ENCODE measurements around the gene CHAMP1. TPM values are rescaled to one million over a fixed set of nuclear protein-coding genes. Genes with fewer than 3 reads are reported as not detected.

The CHAMP1 gene
- total RNA-seq, 1 experiment from 2014 or later = 42.1 TPM

GRCh38 chr13:114275304-114275703, 39.0 kb upstream of the CHAMP1 start:
- Mint-ChIP-seq H3K36me3 (ENCODE audit: insufficient read depth, unreplicated experiment) (peaks cover 62% of the 10 kb centered on the region), H3K27me3 (ENCODE audit: insufficient read depth, unreplicated experiment) (no peaks in the 10 kb centered on the region), H3K27ac (ENCODE audit: unreplicated experiment) (no peak overlapping the region), H3K4me1 (ENCODE audit: low read depth, unreplicated experiment) (peaks cover 9% of the 10 kb centered on the region), H3K9me3 (ENCODE audit: unreplicated experiment) (no peaks in the 10 kb centered on the region), H3K4me3 (ENCODE audit: unreplicated experiment) (no peak overlapping the region)
- TF ChIP-seq, protein P1, sequence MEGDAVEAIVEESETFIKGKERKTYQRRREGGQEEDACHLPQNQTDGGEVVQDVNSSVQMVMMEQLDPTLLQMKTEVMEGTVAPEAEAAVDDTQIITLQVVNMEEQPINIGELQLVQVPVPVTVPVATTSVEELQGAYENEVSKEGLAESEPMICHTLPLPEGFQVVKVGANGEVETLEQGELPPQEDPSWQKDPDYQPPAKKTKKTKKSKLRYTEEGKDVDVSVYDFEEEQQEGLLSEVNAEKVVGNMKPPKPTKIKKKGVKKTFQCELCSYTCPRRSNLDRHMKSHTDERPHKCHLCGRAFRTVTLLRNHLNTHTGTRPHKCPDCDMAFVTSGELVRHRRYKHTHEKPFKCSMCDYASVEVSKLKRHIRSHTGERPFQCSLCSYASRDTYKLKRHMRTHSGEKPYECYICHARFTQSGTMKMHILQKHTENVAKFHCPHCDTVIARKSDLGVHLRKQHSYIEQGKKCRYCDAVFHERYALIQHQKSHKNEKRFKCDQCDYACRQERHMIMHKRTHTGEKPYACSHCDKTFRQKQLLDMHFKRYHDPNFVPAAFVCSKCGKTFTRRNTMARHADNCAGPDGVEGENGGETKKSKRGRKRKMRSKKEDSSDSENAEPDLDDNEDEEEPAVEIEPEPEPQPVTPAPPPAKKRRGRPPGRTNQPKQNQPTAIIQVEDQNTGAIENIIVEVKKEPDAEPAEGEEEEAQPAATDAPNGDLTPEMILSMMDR (IDR thresholded peaks at IDR 0.05; ENCODE audit: insufficient read depth in 1 of 2, low read depth in 1 of 2, low read length in 1 of 2, severe bottlenecking in 1 of 2, unreplicated experiment in 1 of 2) = no peak
- Histone ChIP-seq H3K9me3 (no peaks in the 10 kb centered on the region), H3K27me3 (replicated peaks; ENCODE audit: control insufficient read depth, insufficient read depth, low read length) (no peaks in the 10 kb centered on the region), H3K4me3 (ENCODE audit: low read depth, low read length) (no peak overlapping the region), H3K36me3 (ENCODE audit: control insufficient read depth, insufficient read depth, low read length) (no peaks in the 10 kb centered on the region; the same call in 1 of the 2 replicates), H3K4me1 (peaks cover 13% of the 10 kb centered on the region)
- intact Hi-C loops (cut with micrococcal nuclease; ENCODE audit: unreplicated experiment) = no loop called here
- no peak for DNase-seq
- BruUV-seq (replicated peaks) = no TSS peak
- CTCF ChIA-PET = no interaction called here
- POLR2A ChIA-PET = no interaction called here

DNA sequence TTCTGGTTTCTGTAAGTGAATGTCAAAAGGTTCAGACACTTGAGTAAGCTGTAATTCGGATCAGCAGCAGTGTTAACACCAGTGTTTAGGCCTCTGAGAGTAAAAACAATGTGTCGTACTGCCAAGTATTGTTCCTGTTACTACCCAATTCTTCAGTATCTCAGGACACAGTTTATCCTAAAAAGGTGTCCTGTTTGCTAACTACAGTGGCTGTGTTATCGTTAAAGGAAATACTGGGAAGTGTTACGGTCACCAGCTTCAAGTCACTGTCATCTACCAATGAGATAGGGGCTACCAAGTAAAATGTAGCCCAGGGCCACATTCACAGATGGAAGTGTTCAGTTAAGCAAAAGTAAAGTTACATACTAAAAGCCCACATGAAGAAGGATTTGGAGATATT, 35.2 kb upstream of the CHAMP1 start:
- Histone ChIP-seq H3K9me3 (no peaks in the 10 kb centered on the region), H3K4me3 (ENCODE audit: low read depth, low read length) (no peak overlapping the region), H3K4me1 (peaks cover 14% of the 10 kb centered on the region), H3K36me3 (ENCODE audit: control insufficient read depth, insufficient read depth, low read length) (no peaks in the 10 kb centered on the region; the same call in 1 of the 2 replicates), H3K27me3 (replicated peaks; ENCODE audit: control insufficient read depth, insufficient read depth, low read length) (no peaks in the 10 kb centered on the region)
- CTCF ChIA-PET = no interaction called here
- POLR2A ChIA-PET = interaction anchor here (0.7 kb wide), 1 partner anchor 142 kb away, joined by 8 read pairs; no protein-coding TSS in a partner anchor
- H3K36me3 Mint-ChIP-seq (ENCODE audit: insufficient read depth, unreplicated experiment) = peaks cover 58% of the 10 kb centered on the region
- H3K27ac Mint-ChIP-seq (ENCODE audit: unreplicated experiment) = no peak overlapping the region
- intact Hi-C loops (cut with micrococcal nuclease; ENCODE audit: unreplicated experiment) = no loop called here
- BruUV-seq (replicated peaks) = no TSS peak
- H3K27me3 Mint-ChIP-seq (ENCODE audit: insufficient read depth, unreplicated experiment) = no peaks in the 10 kb centered on the region
- no peaks in the 10 kb centered on the region for H3K9me3 Mint-ChIP-seq (ENCODE audit: unreplicated experiment)
- peaks cover 22% of the 10 kb centered on the region for H3K4me1 Mint-ChIP-seq (ENCODE audit: low read depth, unreplicated experiment)
- DNase-seq = no peak
- TF ChIP-seq, protein P1 (IDR thresholded peaks at IDR 0.05; ENCODE audit: insufficient read depth in 1 of 2, low read depth in 1 of 2, low read length in 1 of 2, severe bottlenecking in 1 of 2, unreplicated experiment in 1 of 2) = no peak
- H3K4me3 Mint-ChIP-seq (ENCODE audit: unreplicated experiment) = no peak overlapping the region

- H3K9me3 Mint-ChIP-seq (ENCODE audit: unreplicated experiment) = no peaks in the 10 kb centered on the region
- CTCF ChIA-PET = no interaction called here
- H3K4me3 ChIP-seq (ENCODE audit: low read depth, low read length) = no peak overlapping the region
Observed at GRCh38 chr13:114279758-114280355, 34.4 kb upstream of the CHAMP1 start.

More at GRCh38 chr13:114279758-114280355, 34.4 kb upstream of the CHAMP1 start:
- Histone ChIP-seq H3K27me3 (replicated peaks; ENCODE audit: control insufficient read depth, insufficient read depth, low read length) (no peaks in the 10 kb centered on the region), H3K9me3 (no peaks in the 10 kb centered on the region), H3K4me1 (peaks cover 14% of the 10 kb centered on the region), H3K36me3 (ENCODE audit: control insufficient read depth, insufficient read depth, low read length) (no peaks in the 10 kb centered on the region; the same call in 1 of the 2 replicates)
- Mint-ChIP-seq H3K4me3 (ENCODE audit: unreplicated experiment) (peak overlapping the region; percentile 95), H3K27ac (ENCODE audit: unreplicated experiment) (peak overlapping the region; percentile 97), H3K4me1 (ENCODE audit: low read depth, unreplicated experiment) (peaks cover 22% of the 10 kb centered on the region), H3K27me3 (ENCODE audit: insufficient read depth, unreplicated experiment) (no peaks in the 10 kb centered on the region), H3K36me3 (ENCODE audit: insufficient read depth, unreplicated experiment) (peaks cover 59% of the 10 kb centered on the region)
- intact Hi-C loops (cut with micrococcal nuclease; ENCODE audit: unreplicated experiment) = loop anchor here (2.0 kb wide), 1 partner anchor 35 kb away; the partner anchor contains the start of gene CHAMP1
- no peak for DNase-seq
- TF ChIP-seq, protein P1 (IDR thresholded peaks at IDR 0.05; ENCODE audit: insufficient read depth in 1 of 2, low read depth in 1 of 2, low read length in 1 of 2, severe bottlenecking in 1 of 2, unreplicated experiment in 1 of 2) = no peak
- no TSS peak for BruUV-seq (replicated peaks)
- POLR2A ChIA-PET = no interaction called here
